ENCODE results near the gene GABBR1. TPM values are rescaled to one million over a fixed set of nuclear protein-coding genes. Genes with fewer than 3 reads are reported as not detected.

The GABBR1 gene
- polyA plus RNA-seq, 1 donor (not counting 4 experiments of a cell fraction or from before 2014, with no cell fraction given) = 18.9 TPM

DNA sequence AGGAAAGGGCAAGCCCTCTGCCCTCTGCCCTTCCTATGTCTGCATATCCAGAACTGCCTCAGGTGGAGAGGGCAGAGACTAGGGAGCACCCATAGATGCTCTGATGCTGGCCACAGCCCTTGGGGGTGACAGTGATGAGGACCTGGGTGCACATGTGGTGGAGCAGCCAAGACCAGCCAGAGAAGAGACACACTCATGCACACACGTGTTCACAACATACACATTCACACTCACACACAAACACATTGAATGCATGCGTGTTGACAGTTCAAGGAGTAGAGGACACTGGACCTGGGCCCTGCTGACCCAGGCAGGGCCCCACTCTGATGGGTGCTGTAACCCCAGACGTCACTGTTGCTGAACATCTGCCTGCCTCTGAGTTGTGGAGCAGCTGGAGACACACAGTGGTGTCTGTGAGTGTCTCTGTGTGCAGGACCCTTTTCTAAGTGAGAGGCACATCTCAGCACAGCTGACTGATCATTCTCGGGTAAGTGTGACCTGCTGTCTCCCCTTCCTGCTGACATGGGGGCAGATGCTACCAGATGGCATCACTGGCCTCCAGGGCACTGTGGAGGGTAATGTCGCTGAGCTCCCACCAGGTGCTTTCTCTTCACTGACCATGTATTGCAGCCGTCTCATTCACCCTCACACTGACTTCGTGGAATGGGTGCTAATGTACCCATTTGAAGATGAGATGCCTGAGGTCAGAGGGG is 115.1 kb downstream of the GABBR1 start:
- Histone ChIP-seq H3K4me1 (ENCODE audit: control insufficient read depth, extremely low read depth, insufficient read depth, low read length) (peaks cover 8% of the 10 kb centered on the region), H3K79me2 (ENCODE audit: control insufficient read depth, insufficient read depth, low read length) (no peaks in the 10 kb centered on the region), H3K27me3 (ENCODE audit: control insufficient read depth, extremely low read depth, insufficient read depth, low read length) (no peaks in the 10 kb centered on the region), H3K9ac (ENCODE audit: control insufficient read depth, extremely low read depth, insufficient read depth, low read length) (no peak overlapping the region), H3K9me1 (ENCODE audit: control insufficient read depth, extremely low read depth, insufficient read depth, low read length) (no peaks in the 10 kb centered on the region), H2AFZ (ENCODE audit: control insufficient read depth, low read length) (no peak overlapping the region), H3K36me3 (ENCODE audit: control insufficient read depth in 2 of 2, extremely low read depth in 1 of 2, insufficient read depth in 2 of 2, low read length in 2 of 2) (no peaks in the 10 kb centered on the region), H3K27ac (ENCODE audit: control insufficient read depth, insufficient read depth, low read length) (no peak overlapping the region), H3K4me3 (ENCODE audit: control insufficient read depth in 2 of 3, extremely low read depth in 1 of 3, insufficient read depth in 2 of 3, low read depth in 1 of 3, low read length in 3 of 3) (no peak overlapping the region), H3K9me3 (ENCODE audit: control insufficient read depth, low read depth, low read length) (no peaks in the 10 kb centered on the region), H3K4me2 (ENCODE audit: control insufficient read depth, extremely low read depth, insufficient read depth, low read depth, low read length) (no peak overlapping the region), H4K20me1 (ENCODE audit: control insufficient read depth, extremely low read depth, insufficient read depth, low read length) (no peaks in the 10 kb centered on the region)
- DNase-seq (ENCODE audit: low read depth, low spot score) = no peak
- dilution Hi-C loops (cut with MboI; ENCODE audit: extremely low pct_ligation_motif_present, low sequenced_read_pairs) = no loop called here
- no peak for FAIRE-seq
- TF ChIP-seq EZH2 (IDR thresholded peaks at IDR 0.05; ENCODE audit: low read length) = no peak
- TF ChIP-seq CTCF (optimal IDR thresholded peaks at IDR 0.05 in 1 of 3, IDR thresholded peaks at IDR 0.05 in 1 of 3, conservative IDR thresholded peaks at IDR 0.05 in 1 of 3; ENCODE audit: extremely low read depth in 1 of 3, insufficient read depth in 2 of 3, low read length in 3 of 3) = no peak

GRCh38 chr6:29517245-29517644 is 115.7 kb downstream of the GABBR1 start:
- H3K27ac ChIP-seq (ENCODE audit: control insufficient read depth, insufficient read depth, low read length) = no peak overlapping the region
- H3K9me3 ChIP-seq (ENCODE audit: control insufficient read depth, low read depth, low read length) = no peaks in the 10 kb centered on the region
- H3K9me1 ChIP-seq (ENCODE audit: control insufficient read depth, extremely low read depth, insufficient read depth, low read length) = no peaks in the 10 kb centered on the region
- dilution Hi-C loops (cut with MboI; ENCODE audit: extremely low pct_ligation_motif_present, low sequenced_read_pairs) = no loop called here
- no peak overlapping the region for H2AFZ ChIP-seq (ENCODE audit: control insufficient read depth, low read length)
- TF ChIP-seq EZH2 (IDR thresholded peaks at IDR 0.05; ENCODE audit: low read length) (no peak), CTCF (optimal IDR thresholded peaks at IDR 0.05 in 1 of 3, IDR thresholded peaks at IDR 0.05 in 1 of 3, conservative IDR thresholded peaks at IDR 0.05 in 1 of 3; ENCODE audit: extremely low read depth in 1 of 3, insufficient read depth in 2 of 3, low read length in 3 of 3) (peak in 1 of 3 experiments; percentile 35)
- H3K4me1 ChIP-seq (ENCODE audit: control insufficient read depth, extremely low read depth, insufficient read depth, low read length) = peaks cover 8% of the 10 kb centered on the region
- no peak overlapping the region for H3K4me3 ChIP-seq (ENCODE audit: control insufficient read depth in 2 of 3, extremely low read depth in 1 of 3, insufficient read depth in 2 of 3, low read depth in 1 of 3, low read length in 3 of 3)
- no peaks in the 10 kb centered on the region for H3K36me3 ChIP-seq (ENCODE audit: control insufficient read depth in 2 of 2, extremely low read depth in 1 of 2, insufficient read depth in 2 of 2, low read length in 2 of 2)
- H3K79me2 ChIP-seq (ENCODE audit: control insufficient read depth, insufficient read depth, low read length) = no peaks in the 10 kb centered on the region
- H3K9ac ChIP-seq (ENCODE audit: control insufficient read depth, extremely low read depth, insufficient read depth, low read length) = no peak overlapping the region
- H3K4me2 ChIP-seq (ENCODE audit: control insufficient read depth, extremely low read depth, insufficient read depth, low read depth, low read length) = no peak overlapping the region
- H3K27me3 ChIP-seq (ENCODE audit: control insufficient read depth, extremely low read depth, insufficient read depth, low read length) = no peaks in the 10 kb centered on the region
- no peaks in the 10 kb centered on the region for H4K20me1 ChIP-seq (ENCODE audit: control insufficient read depth, extremely low read depth, insufficient read depth, low read length)
- no peak for DNase-seq (ENCODE audit: low read depth, low spot score)
- no peak for FAIRE-seq

All from keratinocyte (primary cell).